MV-4-11 (cell line): ENCODE results near the gene LYSMD2.
A peak's percentile ranks its signal among the peaks of the same experiment; 100 is the strongest.
"Not testable (repeated sequence)": the region's sequence is repeated elsewhere in the genome, so short reads cannot be mapped to it uniquely, and the experiment has no call there.

Source experiments
- DNase-seq: peaks from one replicate; lab custom pipeline; 2025; lab: John Stamatoyannopoulos, UW

LYSMD2 gene, protein sequence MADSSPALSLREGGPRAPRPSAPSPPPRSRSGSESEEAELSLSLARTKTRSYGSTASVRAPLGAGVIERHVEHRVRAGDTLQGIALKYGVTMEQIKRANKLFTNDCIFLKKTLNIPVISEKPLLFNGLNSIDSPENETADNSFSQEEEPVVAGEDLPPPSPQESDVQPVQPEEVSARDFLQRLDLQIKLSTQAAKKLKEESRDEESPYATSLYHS

GRCh38 chr15:51737522-51738305 lies at the start of gene LYSMD2:
TSS of gene LYSMD2 (minus strand) at chr15:51737655. CDS start at chr15:51737622, 33 bp downstream.
- peak; percentile 43 for DNase-seq

DNA sequence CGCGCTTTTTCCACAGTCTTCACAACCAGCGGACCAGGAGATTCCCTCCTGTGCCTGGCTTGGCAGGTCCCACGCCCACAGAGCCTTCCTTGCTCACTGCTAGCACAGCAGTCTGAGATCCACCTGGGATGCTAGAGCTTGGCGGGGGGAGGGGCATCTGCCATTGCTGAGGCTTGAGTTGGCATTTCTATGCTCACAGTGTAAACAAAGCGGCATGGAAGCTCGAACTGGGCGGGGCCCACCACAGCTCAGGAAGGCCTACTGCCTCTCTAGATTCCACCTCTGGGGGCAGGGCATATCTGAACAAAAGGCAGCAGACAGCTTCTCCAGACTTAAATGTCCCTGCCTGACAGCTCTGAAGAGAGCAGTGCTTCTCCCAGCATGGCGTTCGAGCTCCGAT lies 49.7 kb upstream of the LYSMD2 start:
- DNase-seq: not testable (repeated sequence)

GRCh38 chr15:51783967-51784366 lies 46.5 kb upstream of the LYSMD2 start:
- no peak for DNase-seq

- peak; percentile 67 for DNase-seq
These were observed 45.0 kb upstream of the LYSMD2 start for GRCh38 chr15:51782357-51782896.

DNA sequence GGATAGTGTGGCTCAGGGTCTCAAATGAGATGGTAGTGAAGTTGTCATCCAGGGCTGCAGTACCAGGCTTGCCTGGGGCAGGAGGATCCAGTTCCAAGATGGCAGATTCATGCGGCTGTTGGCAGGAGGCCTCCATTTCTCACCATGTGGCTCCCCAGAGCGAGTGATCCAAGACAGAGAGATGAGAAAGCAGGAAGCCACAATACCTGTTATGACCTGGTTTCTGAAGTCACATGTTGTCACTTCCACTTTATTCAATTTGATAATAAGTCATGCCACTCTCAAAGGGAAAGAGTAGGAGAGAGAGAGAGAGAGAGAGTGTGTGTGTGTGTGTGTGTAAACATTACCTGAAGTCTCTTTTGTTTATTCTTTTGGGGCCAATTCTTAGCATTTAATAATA lies 44.1 kb upstream of the LYSMD2 start:
- no peak for DNase-seq

DNA sequence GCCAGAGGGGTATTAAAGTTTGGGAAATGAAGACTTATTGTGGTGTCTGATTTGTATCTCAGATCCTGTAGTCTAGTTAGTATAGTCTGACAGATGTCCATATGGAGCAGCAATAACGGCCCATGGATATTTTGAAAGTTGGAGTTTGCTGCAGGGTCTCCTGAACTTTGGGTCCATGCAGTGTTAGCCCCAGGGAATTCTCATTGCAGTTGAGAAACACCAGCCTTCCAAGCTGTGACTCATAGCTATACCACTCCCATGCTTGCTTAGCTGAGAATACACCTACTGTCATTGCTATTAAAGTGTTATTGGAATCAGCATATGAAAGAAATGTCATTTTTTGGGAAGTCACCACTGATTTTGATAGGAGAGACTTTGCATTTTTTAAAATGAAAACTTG lies 43.2 kb upstream of the LYSMD2 start:
- no peak for DNase-seq

DNA sequence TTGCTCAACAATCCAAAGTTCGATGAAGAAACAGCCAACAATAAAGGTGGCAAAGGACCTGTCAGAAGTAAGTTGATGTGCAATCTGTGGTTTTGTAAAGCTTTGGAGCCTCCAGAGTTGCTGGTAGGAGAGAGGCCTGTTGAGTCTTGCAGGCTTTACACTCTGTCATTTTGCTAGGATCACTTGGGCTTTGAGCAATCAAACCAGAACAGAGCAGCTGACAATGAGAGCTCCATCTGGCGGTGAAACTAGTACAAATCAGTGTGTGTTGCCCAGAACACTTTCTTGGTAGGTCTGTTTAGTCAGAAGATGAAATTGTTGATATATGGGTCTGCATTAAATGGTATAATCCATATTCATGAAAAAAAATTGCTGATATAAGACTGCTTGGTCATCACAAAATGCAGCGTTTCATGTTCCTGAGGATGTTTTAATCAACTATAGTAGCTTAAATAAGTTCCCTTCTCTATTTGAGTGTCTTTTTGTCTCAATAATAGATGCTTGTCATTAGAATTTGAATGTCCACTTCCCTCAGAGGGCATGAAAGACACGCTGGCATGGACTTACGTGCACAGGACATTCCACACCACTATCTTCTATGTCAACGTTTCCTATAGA lies 39.6 kb upstream of the LYSMD2 start:
- peak; percentile 72 for DNase-seq

DNA sequence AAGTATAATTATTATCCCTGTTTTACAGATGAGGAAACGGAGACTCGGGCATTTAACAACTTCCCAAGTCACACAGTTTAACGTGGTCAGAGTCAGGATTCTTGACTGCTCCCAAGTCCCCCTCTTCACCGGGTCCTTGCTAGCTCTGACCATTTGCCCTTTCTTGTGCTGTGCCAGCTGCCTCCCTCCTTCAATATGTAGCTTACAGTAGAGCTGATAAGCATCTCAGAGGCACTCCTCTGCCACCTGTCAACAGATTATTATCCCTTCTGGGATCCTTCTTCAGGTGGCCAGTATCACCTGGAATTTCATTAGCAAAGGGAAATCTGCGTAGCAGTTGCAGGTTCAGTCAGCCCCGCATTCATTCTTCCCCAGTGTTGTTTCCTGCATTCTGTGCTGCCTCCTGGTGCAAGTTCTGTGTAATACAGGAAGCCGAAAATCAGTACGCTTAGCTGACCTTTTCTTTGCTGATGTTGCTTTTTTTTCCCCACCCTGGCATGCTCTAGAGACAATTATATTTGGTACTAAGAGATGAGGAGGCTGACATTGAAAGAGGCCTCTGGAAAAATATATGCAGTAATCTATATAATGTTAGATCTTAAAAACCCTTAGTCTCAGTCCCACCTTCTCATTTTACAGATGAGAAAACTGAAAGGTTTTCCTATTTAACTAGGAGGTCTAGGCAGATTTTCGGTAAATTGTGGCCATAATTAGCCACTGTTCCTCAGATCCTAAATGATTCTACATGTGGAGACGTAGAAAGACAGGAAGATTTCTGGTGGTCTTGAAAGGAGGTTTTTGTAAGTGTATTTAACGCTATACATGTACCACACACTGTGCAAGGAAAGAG lies 38.7 kb upstream of the LYSMD2 start:
- DNase-seq: peak; percentile 47

DNA sequence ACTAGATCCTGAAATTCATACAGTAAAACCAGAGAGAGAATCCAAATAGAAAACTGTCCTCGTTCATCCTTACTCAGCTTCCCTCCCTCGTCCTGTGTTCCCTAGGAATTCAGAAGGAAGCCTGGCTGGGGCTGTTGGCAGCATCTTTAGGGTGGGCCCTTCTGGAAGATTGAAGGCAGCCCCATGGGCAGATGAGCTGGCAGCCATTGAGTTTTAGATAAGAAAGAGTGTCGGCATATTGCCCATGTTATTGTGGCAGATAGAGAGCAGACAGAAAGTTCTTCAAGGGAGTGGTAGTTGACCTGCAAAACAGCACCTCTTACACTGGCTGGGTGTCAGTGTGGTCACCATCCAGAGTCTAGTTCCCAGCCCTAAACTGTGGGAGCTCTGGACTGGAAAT lies 37.5 kb upstream of the LYSMD2 start:
- no peak for DNase-seq

DNA sequence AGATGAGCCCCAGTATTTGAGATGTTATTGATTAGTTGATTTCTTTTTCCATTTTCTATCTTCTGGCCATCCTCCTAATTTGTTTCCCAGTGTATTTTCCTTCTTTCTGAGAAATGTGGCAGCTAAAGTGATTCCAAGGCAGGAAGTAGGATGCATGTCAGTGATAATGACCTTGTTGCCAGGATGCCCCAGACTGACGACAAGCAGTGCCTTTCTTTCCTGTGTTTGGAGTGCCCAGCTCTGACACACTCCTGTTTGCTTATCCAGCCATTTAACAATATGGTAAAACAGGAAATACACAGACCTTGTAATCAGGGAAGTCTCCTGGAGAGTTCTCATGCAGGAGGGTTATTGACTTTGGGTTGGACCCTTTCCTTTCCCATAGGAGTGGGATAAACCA lies 34.3 kb upstream of the LYSMD2 start:
- DNase-seq: no peak

DNA sequence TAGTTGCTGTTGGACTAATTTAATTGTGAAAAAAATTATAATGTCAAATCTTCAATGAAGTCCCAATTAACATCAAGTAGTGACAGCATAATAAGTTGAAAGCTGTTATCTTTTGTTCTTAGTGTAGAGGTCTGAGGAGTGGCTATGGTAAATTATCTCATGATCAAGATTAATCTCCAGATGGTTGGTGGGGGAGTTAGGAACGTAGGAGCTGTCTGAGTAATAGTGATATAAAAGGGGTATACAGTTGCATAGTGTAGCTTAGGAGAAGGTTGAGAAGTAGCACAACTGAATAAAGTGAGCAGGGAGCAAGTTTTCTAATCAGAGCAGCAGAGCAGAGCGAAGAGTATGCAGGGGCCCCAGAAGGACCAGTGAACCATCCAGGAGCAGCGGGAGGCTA lies 33.4 kb upstream of the LYSMD2 start:
- no peak for DNase-seq

DNA sequence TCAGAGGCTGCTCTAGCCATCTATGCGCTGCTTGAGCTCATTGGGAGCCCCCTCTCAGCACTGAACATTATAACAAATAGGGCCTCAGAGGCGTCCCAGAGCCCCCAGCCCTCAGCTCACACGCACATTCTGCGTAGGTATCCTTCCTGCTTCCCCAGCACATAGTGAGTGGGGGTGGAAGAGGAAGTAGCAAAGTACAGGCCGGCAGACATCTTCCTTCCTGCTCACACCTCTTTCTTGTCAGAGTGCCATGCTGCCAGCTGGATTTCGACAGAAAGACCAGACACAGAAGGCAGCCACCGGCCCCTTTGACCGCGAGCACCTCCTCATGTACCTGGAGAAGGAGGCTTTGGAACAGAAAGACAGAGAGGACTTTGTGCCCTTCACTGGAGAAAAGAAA lies 30.6 kb upstream of the LYSMD2 start:
- DNase-seq: peak; percentile 33

DNA sequence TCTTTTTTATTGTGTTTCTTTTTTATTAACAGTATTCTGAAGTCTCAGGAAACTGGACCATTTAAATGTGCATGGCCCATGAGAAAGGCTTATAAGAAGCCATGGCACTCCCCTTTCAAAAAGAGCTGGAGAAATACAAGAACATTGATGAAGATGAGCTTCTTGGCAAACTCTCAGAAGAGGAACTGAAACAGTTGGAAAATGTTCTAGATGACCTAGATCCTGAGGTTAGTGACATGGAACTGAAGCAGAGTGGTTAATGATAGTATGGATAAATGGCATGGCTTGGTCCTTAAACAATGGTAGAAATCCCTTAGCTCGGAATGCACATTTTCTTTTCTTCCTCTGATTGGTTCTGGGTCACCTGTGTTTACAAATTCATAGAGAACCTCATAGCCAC lies 28.9 kb upstream of the LYSMD2 start:
- peak; percentile 61 for DNase-seq

DNA sequence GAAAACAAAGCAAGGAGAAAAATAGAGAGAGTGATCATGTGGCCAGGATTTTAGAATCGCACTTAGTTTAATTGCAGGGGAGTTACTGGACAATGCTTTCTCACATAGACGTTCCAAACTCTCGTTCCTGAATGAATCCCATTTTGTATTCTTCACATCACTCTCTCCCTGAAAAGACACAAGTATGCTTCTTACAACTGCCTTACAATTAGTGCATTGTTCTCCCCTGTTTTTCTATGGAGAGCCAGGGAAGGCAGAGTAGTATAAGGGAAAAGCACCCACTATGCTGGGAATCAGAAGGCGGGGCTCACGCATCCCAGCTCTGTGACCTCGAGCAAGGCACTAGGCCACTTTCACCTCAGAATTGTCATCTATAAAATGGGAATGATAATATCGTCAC lies 28.3 kb upstream of the LYSMD2 start:
- DNase-seq: no peak

- peak; percentile 6 for DNase-seq
These were observed 23.4 kb upstream of the LYSMD2 start for GRCh38 chr15:51760805-51761204.

- DNase-seq: peak; percentile 68
These were observed 22.2 kb upstream of the LYSMD2 start for GRCh38 chr15:51759557-51760070.

- no peak for DNase-seq
These were observed 21.2 kb upstream of the LYSMD2 start for GRCh38 chr15:51758645-51759044.

DNA sequence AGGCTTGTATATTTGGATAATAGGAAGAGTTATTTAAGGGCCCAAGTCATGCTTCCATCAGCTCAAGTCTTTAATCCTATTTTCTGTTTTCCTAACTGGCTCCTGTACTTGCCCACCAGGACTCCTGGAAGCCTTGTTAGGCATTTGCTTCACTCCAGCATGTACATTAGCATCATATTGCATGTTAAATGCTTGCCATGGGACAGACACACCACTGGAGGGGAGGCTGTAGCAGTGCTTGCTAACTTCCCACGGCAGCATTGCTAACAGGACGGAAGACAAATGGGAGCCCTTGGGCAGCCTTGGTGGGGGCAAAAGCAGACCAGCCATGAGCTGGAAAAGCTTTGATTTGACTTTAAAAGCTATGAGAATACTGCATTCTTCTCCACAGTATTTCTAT lies 20.0 kb upstream of the LYSMD2 start:
- DNase-seq: no peak

DNA sequence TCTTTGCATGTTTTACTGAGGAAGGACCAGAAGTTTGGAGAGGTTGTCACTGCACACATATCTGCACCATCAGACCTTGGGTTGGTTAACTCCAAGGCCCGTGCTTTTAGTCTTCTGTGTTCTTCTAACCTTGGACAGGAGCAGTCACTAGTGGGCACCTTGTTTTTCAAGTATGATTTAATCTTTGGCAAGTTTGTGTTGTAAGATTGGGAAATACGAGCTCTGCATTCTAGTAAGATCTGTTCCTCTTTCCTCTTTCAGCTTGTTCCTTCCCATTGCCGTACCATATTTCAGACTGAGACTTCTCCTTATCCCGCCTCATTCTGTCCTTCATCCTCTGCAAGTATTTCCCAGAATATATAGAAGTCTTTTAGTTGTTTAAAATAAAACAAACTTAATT lies 19.0 kb upstream of the LYSMD2 start:
- DNase-seq: peak; percentile 84

DNA sequence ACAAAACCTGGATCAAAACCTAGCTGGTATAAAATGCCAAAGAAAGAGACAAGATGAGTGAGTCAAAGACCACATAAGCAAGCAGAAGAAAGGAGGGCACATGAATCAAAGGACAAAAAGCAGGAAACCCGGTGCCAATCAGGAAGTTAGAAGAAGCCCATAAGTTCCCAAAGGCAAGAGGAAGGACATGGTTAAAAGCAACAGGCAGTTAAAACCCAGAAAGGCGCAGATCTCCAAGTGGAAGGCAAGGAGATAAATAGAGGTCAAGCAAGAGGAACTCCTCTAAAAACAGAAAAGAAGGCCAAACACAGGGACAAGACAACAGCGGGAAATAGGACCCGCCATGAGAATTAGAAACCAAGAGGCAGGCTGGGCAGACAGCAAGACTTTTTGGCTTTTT lies 18.3 kb upstream of the LYSMD2 start:
- peak; percentile 61 for DNase-seq

- peak; percentile 47 for DNase-seq
These were observed 16.8 kb upstream of the LYSMD2 start for GRCh38 chr15:51754267-51754666.

DNA sequence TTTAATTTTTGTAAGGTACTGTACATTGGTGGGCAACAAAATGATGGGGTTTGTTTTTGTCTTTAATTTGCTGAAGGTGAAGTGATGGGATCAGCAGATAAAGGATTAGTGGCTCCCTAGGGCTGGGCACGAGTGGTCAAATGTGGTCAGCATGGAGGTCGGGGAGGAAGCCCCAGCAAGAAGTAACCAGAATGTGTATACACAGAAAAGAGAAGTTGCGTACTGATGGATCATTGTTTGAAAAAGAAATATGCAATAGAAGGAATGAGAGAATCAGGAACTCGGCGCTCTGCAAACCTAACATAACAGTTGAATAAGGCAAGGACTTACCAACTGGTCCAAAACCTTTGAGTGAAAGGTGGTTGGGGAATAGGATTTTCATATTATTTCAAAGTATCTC lies 15.4 kb upstream of the LYSMD2 start:
- DNase-seq: peak; percentile 72
